ENCODE results near the gene TTC33.

- TF ChIP-seq CTCF (IDR thresholded peaks at IDR 0.05) (no peak), POLR2A (IDR thresholded peaks at IDR 0.05) (no peak)
Measured at GRCh38 chr5:40594811-40595210, 160.9 kb downstream of the TTC33 start.
